ENCODE data around the gene ITGB1BP1.

DNA sequence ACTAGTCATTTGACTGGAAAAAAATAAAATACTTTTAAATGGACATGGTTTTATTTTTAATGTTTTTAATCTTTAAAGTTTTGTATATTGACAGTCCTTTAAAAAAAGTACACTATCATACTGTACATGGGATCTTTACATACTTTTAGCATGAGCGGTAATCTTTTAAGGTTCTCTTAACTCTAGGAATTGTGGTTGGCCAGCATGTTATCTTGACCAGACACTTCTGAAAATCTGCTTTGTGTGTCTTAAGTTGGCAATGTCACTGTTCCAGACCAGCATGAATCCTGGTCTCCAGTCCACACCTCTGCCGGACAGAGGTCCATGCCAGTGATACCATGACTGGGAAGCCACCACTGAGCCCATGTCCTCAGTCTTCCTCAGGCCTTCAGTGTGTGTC, 17.7 kb downstream of the ITGB1BP1 start:
- TF ChIP-seq, protein P1, sequence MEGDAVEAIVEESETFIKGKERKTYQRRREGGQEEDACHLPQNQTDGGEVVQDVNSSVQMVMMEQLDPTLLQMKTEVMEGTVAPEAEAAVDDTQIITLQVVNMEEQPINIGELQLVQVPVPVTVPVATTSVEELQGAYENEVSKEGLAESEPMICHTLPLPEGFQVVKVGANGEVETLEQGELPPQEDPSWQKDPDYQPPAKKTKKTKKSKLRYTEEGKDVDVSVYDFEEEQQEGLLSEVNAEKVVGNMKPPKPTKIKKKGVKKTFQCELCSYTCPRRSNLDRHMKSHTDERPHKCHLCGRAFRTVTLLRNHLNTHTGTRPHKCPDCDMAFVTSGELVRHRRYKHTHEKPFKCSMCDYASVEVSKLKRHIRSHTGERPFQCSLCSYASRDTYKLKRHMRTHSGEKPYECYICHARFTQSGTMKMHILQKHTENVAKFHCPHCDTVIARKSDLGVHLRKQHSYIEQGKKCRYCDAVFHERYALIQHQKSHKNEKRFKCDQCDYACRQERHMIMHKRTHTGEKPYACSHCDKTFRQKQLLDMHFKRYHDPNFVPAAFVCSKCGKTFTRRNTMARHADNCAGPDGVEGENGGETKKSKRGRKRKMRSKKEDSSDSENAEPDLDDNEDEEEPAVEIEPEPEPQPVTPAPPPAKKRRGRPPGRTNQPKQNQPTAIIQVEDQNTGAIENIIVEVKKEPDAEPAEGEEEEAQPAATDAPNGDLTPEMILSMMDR (IDR thresholded peaks at IDR 0.05), result no peak
- no peak for TF ChIP-seq POLR2AphosphoS5 (IDR thresholded peaks at IDR 0.05)

Measured in prostate gland (tissue), 2 donors.